ENCODE results near the gene ARV1. TPM values are rescaled to one million over a fixed set of nuclear protein-coding genes. Genes with fewer than 3 reads are reported as not detected.
A peak's percentile ranks its signal among the peaks of the same experiment; 100 is the strongest.
"Not testable (repeated sequence)": the region's sequence is repeated elsewhere in the genome, so short reads cannot be mapped to it uniquely, and the experiment has no call there.

ARV1 gene
- total and polyA plus RNA-seq, 5 experiments from 2014 or later, result 10.6 to 35.2 (median 30.1) TPM

- H3K27me3 Mint-ChIP-seq, result no peaks in the 10 kb centered on the region
- DNase-seq, result peak in 7 of 10 donors; percentile 9 to 66 (median 26)
- H3K4me3 Mint-ChIP-seq, result peak overlapping the region in 9 of 10 donors; percentile 87 to 100 (median 98)
- peaks cover 0 to 10% (median 2%) of the 10 kb centered on the region in 3 donors for H3K36me3 Mint-ChIP-seq
- no peaks in the 10 kb centered on the region for H3K9me3 Mint-ChIP-seq
- peak overlapping the region; percentile 66 to 99 (median 98) for H3K27ac Mint-ChIP-seq
- ATAC-seq, result peak in 1 of 2 donors; percentile 4
- peaks cover 37 to 45% (median 41%) of the 10 kb centered on the region in 4 donors for H3K4me1 Mint-ChIP-seq
- POLR2A ChIA-PET, result interaction anchor here (0.6 to 3.6 kb wide), 10 partner anchors 9 to 1701 kb away, joined by 3 to 25 read pairs (median 4); partner anchors contain the start of genes C1orf198, FAM89A and GNPAT
These were observed 968 bp upstream of the ARV1 start for GRCh38 chr1:230977761-230978490.

DNA sequence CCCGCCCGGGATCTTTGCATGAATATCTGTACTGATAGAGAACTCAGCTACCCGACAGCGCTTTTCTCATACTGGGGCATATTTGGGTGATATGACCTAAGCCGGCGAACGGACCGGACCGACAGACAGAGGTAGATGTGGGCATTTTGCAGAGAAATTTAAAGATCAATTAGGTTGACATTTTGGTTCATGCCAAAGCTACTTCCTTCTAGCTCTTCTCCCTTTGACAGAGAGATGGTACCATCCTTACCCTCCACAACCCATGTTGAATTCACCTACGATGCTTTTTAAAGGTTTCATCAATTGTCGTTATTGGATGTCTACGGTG is 459 bp downstream of the ARV1 start:
- peaks cover 30 to 37% (median 34%) of the 10 kb centered on the region in 4 donors for H3K4me1 Mint-ChIP-seq
- H3K4me3 Mint-ChIP-seq, result peak overlapping the region in 3 of 10 donors; percentile 96 to 97 (median 97)
- H3K27me3 Mint-ChIP-seq, result no peaks in the 10 kb centered on the region
- H3K27ac Mint-ChIP-seq, result peak overlapping the region in 6 of 10 donors; percentile 92 to 98 (median 96)
- peaks cover 0 to 17% (median 2%) of the 10 kb centered on the region in 3 donors for H3K36me3 Mint-ChIP-seq
- ATAC-seq (no peak), DNase-seq (no peak)
- POLR2A ChIA-PET, result interaction anchor here (0.8 to 3.6 kb wide), 5 partner anchors 47 to 262 kb away, joined by 3 to 25 read pairs (median 5); partner anchors contain the start of genes C1orf198, FAM89A and GNPAT
- no peaks in the 10 kb centered on the region for H3K9me3 Mint-ChIP-seq

DNA sequence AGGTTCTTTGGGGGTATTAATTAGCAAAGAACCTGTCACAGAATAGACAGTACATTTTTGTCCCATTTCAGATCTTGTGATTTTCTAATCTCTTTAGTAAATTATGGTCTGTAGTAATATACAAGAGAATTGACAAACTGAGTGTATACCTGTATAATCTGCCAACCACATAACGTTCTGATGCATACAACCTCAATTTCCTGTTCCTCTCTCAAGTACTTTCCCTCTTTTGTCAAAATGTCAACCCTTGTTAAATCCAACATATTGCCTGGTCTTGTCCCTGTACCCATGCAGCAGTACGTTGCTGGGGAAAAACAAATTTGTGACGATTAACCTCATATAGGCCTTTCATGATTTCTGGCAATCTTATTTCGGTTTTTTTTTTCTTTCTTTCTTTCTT is 1.1 kb downstream of the ARV1 start:
- POLR2A ChIA-PET, result interaction anchor here (1.7 kb wide), 1 partner anchor 57 kb away, joined by 5 read pairs; no protein-coding TSS in a partner anchor
- peak in 3 of 10 donors; percentile 7 to 37 (median 29) for DNase-seq
- peak in 1 of 2 donors; percentile 17 for ATAC-seq
- H3K36me3 Mint-ChIP-seq, result peaks cover 0 to 22% (median 2%) of the 10 kb centered on the region in 3 donors
- H3K4me1 Mint-ChIP-seq, result peaks cover 29 to 36% (median 33%) of the 10 kb centered on the region in 4 donors
- no peaks in the 10 kb centered on the region for H3K9me3 Mint-ChIP-seq
- H3K4me3 Mint-ChIP-seq, result peak overlapping the region in 3 of 10 donors; percentile 96 to 97 (median 97)
- H3K27ac Mint-ChIP-seq, result peak overlapping the region in 6 of 10 donors; percentile 92 to 98 (median 96)
- no peaks in the 10 kb centered on the region for H3K27me3 Mint-ChIP-seq

GRCh38 chr1:230982696-230983095 is 3.8 kb downstream of the ARV1 start:
- H3K36me3 Mint-ChIP-seq, result peaks cover 0 to 30% (median 7%) of the 10 kb centered on the region in 3 donors
- ATAC-seq (no peak), DNase-seq (no peak)
- no peaks in the 10 kb centered on the region for H3K27me3 Mint-ChIP-seq
- POLR2A ChIA-PET, result interaction anchor here (1.4 kb wide), 1 partner anchor 10 kb away, joined by 5 read pairs; no protein-coding TSS in a partner anchor
- H3K4me3 Mint-ChIP-seq, result no peak overlapping the region
- H3K27ac Mint-ChIP-seq, result no peak overlapping the region
- peaks cover 14 to 32% (median 22%) of the 10 kb centered on the region in 4 donors for H3K4me1 Mint-ChIP-seq
- H3K9me3 Mint-ChIP-seq, result no peaks in the 10 kb centered on the region

- H3K27me3 Mint-ChIP-seq, result no peaks in the 10 kb centered on the region
- no peak overlapping the region for H3K4me3 Mint-ChIP-seq
- H3K36me3 Mint-ChIP-seq, result peaks cover 0 to 33% (median 7%) of the 10 kb centered on the region in 3 donors
- ATAC-seq (no peak), DNase-seq (no peak)
- H3K27ac Mint-ChIP-seq, result peak overlapping the region in 1 of 10 donors; percentile 28
- H3K9me3 Mint-ChIP-seq, result no peaks in the 10 kb centered on the region
- POLR2A ChIA-PET, result no interaction called here
- H3K4me1 Mint-ChIP-seq, result peaks cover 13 to 28% (median 21%) of the 10 kb centered on the region in 4 donors
These were observed 4.9 kb downstream of the ARV1 start for GRCh38 chr1:230983811-230984210.

DNA sequence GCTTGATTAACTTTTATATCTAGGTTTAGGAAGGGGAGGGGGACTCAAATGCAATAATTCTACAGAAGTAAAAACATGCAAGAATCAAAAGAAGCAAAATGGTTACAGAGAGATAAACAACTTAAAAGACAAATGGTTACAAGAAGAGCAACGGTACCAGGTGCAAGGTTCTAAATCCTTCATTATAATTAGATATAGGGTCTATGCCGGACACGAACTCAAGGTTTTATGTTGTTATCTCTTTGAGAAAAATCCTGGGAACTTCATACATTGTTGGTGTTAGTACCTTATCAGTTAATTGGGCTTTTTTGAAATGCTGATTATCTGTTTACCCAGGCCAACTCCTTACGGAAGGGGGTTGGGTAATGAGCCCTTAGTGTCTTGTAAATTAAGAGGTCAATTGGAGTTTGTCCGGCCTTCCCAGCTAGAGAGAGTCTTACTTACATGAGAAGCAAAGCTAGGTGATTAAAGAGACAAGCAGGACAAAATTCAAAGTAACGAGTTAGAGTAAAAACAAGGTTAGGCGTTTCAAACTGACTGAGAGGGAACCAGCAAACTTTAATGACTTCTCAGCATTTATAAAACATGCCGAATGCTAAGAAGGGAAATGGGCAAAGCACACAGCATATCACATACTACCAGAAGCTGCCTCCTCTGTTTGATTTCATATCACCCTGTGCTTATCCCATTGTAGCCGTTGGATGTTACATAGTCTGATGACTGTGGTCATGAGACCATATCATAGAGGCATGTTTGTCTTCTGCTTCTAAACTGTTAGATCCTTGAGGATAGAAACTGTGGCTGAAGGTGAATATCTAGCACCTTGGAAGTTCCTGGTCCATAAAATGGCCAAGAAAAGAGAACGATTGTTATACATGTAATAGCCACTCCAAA is 6.0 kb downstream of the ARV1 start:
- H3K9me3 Mint-ChIP-seq, H3K4me3 Mint-ChIP-seq, ATAC-seq, H3K27me3 Mint-ChIP-seq, DNase-seq: not testable (repeated sequence)
- Mint-ChIP-seq H3K4me1 (peaks cover 13 to 26% (median 17%) of the 10 kb centered on the region in 4 donors), H3K36me3 (peaks cover 0 to 40% (median 7%) of the 10 kb centered on the region in 3 donors), H3K27ac (peak overlapping the region in 5 of 10 donors; percentile 6 to 55 (median 24))
- POLR2A ChIA-PET, result interaction anchor here (0.7 kb wide), 1 partner anchor 189 kb away, joined by 3 read pairs; no protein-coding TSS in a partner anchor

DNA sequence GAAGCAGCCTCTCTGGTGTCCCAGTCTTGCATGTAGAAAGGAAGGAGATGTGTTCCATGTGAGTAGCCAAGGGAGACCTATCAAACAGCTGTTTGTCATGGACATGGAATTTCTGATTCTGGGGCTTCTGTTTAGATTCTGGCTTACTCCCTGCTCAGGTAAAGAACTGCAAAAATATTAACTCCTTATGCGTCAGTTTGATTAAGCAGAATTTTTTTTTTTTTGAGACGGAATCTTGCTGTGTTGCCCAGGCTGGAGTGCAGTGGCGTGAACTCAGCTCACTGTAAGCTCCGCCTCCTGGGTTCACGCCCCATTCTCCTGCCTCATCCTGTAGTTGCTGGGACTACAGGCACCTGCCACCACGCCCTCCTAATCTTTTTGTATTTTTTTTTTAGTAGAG is 6.8 kb downstream of the ARV1 start:
- Mint-ChIP-seq H3K4me1 (peaks cover 13 to 26% (median 15%) of the 10 kb centered on the region in 4 donors), H3K4me3 (no peak overlapping the region), H3K9me3 (no peaks in the 10 kb centered on the region), H3K36me3 (peaks cover 0 to 47% (median 7%) of the 10 kb centered on the region in 3 donors), H3K27me3 (no peaks in the 10 kb centered on the region), H3K27ac (peak overlapping the region in 1 of 10 donors; percentile 55)
- POLR2A ChIA-PET, result interaction anchor here (0.7 kb wide), 1 partner anchor 188 kb away, joined by 3 read pairs; no protein-coding TSS in a partner anchor
- DNase-seq, result no peak
- ATAC-seq, result no peak

GRCh38 chr1:230986976-230987375 is 8.1 kb downstream of the ARV1 start:
- POLR2A ChIA-PET, result no interaction called here
- Mint-ChIP-seq H3K36me3 (peaks cover 0 to 59% (median 13%) of the 10 kb centered on the region in 3 donors), H3K4me1 (peaks cover 14 to 29% (median 18%) of the 10 kb centered on the region in 4 donors), H3K27ac (no peak overlapping the region), H3K4me3 (no peak overlapping the region), H3K9me3 (no peaks in the 10 kb centered on the region), H3K27me3 (no peaks in the 10 kb centered on the region)
- no peak for DNase-seq
- no peak for ATAC-seq

DNA sequence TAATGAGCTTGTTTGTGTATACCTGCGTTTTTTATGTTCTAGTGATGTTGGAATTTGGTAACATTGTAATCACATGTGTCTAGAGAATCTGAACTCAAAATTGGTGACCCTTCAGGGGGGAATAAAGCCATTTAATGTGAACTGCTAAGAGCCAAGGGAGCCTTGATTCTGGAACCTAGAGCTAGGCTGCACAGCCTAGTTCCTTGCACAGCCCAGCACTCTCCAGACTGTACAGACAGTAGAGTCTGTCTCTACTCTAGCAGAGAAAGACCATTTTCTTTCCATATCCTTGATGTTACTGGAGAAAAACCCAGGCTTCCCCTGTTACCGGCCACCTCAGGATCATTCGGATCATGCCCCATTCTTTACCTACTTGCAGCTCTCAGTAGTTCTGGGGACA is 8.6 kb downstream of the ARV1 start:
- no peak overlapping the region for H3K4me3 Mint-ChIP-seq
- H3K4me1 Mint-ChIP-seq, result peaks cover 14 to 29% (median 18%) of the 10 kb centered on the region in 4 donors
- no peaks in the 10 kb centered on the region for H3K27me3 Mint-ChIP-seq
- POLR2A ChIA-PET, result no interaction called here
- ATAC-seq (no peak), DNase-seq (no peak)
- peaks cover 0 to 63% (median 17%) of the 10 kb centered on the region in 3 donors for H3K36me3 Mint-ChIP-seq
- H3K9me3 Mint-ChIP-seq, result no peaks in the 10 kb centered on the region
- H3K27ac Mint-ChIP-seq, result no peak overlapping the region

DNA sequence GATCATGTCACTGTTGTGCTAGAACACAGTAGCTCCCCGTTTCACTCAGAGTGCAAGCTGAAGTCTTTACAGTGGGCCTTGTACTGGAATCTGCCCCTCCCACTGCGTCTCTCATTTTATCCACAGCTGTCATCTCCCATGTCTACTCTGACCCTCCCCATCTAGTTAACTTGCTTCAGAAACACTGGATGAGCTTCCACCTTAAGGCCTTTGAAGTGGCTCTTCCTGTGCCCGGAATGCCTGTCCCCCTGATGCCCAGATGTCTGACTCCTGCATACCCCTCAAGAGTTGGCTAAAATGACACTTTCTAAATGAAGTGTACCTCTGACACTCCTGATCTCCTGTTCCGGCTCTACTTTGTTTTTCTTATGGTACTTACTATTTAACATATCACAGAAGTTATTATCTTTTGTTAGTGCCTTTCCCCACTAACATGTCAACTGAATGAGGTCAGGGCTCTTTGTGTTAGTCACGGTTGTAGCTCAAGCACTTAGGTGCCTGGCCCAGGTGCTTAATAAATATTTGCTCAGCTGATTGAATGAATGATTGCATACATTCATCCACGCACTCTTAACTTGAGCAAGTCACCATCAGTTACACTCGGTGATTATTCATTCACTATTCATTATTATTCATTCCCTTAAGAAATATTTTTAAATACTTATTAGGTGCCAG is 13.3 kb downstream of the ARV1 start:
- POLR2A ChIA-PET, result no interaction called here
- Mint-ChIP-seq H3K36me3 (peaks cover under 1 to 57% (median 14%) of the 10 kb centered on the region in 3 donors), H3K4me3 (no peak overlapping the region), H3K27ac (peak overlapping the region in 2 of 10 donors; percentile 20 to 27), H3K9me3 (no peaks in the 10 kb centered on the region), H3K27me3 (no peaks in the 10 kb centered on the region), H3K4me1 (peaks cover 4 to 10% (median 5%) of the 10 kb centered on the region in 4 donors)
- no peak for DNase-seq
- ATAC-seq, result no peak

- no peak for ATAC-seq
- Mint-ChIP-seq H3K27ac (no peak overlapping the region), H3K4me3 (no peak overlapping the region), H3K27me3 (no peaks in the 10 kb centered on the region), H3K9me3 (no peaks in the 10 kb centered on the region), H3K4me1 (peaks cover 0 to 6% (median 5%) of the 10 kb centered on the region in 4 donors), H3K36me3 (peaks cover 13 to 46% (median 28%) of the 10 kb centered on the region in 3 donors)
- no peak for DNase-seq
- POLR2A ChIA-PET, result no interaction called here
These were observed 16.0 kb downstream of the ARV1 start for GRCh38 chr1:230994860-230995259.

- no peak overlapping the region for H3K27ac Mint-ChIP-seq
- peaks cover 0 to 3% (median 0%) of the 10 kb centered on the region in 4 donors for H3K4me1 Mint-ChIP-seq
- peaks cover 5 to 31% (median 23%) of the 10 kb centered on the region in 9 donors for H3K9me3 Mint-ChIP-seq
- H3K4me3 Mint-ChIP-seq, result no peak overlapping the region
- H3K36me3 Mint-ChIP-seq, result peaks cover 22 to 41% (median 38%) of the 10 kb centered on the region in 3 donors
- DNase-seq (no peak), ATAC-seq (no peak)
- H3K27me3 Mint-ChIP-seq, result no peaks in the 10 kb centered on the region
- POLR2A ChIA-PET, result no interaction called here
These were observed 21.3 kb downstream of the ARV1 start for GRCh38 chr1:231000201-231000600.

Measured in naive thymus-derived CD8-positive, alpha-beta T cell (primary cell).